Suppressor macrophage treated with lipopolysaccharide for 4 hours (primary cell): ENCODE results near the gene VPS25.
A peak's percentile ranks its signal among the peaks of the same experiment; 100 is the strongest.

Experiments used
- DNase-seq: peaks from one replicate; pipeline ENCODE4 v3.0.0-alpha.2; 2020

The VPS25 gene

GRCh38 chr17:42796066-42796758, 23.0 kb downstream of the VPS25 start:
- DNase-seq, result no peak

DNA sequence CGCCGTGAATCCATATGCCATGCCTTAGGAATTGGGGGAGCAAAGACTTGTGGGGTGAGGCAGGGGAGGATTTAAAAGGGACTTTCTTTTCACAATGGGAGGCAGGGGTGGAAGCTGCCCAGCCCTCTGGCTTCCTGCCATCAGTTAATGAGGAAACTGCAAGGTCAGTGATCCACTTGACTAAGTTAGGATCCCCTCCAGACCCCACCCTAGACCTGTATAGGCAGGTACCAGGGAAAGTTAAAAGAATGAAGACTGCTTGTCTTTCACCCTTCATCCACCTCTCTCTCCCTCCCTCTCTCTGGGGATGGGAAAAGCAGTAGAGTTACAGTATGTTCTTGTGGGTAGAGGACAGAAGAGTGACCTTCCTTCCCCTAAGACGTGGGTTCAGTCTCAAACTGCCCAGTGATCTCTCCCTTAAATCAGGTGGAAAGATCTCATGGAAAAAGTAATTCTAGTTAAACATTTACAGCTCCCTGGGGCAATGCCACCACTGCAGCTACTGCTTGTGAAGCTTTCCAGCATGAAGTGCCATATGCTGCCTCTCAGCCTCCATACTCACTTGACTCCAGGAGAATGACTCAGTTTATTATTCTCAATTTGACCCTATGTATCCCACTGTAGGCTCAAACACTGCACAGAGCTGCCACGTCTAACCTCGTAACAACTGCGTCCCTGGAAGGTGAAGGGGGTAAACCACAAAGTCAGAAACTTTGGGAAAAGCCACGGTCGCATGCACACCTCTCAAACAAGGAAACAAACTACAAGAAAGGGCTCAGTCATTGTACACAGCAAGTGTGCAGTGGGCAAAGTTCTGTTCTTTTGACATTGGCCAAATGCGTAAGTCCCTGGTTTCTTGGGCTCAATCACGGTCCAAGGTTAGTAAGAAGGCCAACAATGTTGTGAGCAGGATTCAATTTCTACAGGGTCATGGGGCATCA, 24.1 kb downstream of the VPS25 start:
- DNase-seq, result no peak

- DNase-seq, result no peak
These were observed 24.7 kb downstream of the VPS25 start for GRCh38 chr17:42798011-42798382.

- peak; percentile 85 for DNase-seq
These were observed 25.4 kb downstream of the VPS25 start, which contains the start of the genes CNTD1 and COA3 for GRCh38 chr17:42798383-42799380. Gene CNTD1, plus strand, starts transcription at chr17:42798861. Its CDS starts 207 bp downstream, at chr17:42799068. Gene COA3, minus strand, starts transcription at chr17:42798704. Its CDS starts 23 bp downstream, at chr17:42798681.

- no peak for DNase-seq
These were observed 30.0 kb downstream of the VPS25 start for GRCh38 chr17:42803074-42803883.

DNA sequence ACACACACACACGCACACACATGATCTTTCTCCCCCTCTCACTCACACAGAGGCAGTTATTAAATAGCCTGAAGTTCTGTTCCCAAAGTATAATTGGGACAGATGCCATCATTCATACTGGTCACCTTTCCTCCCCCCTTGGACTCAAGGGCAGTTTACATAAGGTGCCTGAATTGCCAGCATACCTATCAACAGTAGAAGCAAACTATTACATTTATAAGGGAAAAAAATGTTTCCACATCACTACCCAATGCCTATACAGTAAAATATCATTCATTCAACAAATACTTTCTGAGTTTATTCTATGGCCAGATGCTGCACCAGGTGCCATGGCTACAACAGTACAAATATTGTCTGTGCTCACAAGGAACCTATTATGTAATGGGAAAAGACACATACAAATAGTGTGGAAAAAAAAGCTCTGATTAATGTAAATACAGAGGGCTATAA, 31.7 kb downstream of the VPS25 start:
- DNase-seq, result no peak

GRCh38 chr17:42806249-42806648, 33.0 kb downstream of the VPS25 start:
- no peak for DNase-seq

DNA sequence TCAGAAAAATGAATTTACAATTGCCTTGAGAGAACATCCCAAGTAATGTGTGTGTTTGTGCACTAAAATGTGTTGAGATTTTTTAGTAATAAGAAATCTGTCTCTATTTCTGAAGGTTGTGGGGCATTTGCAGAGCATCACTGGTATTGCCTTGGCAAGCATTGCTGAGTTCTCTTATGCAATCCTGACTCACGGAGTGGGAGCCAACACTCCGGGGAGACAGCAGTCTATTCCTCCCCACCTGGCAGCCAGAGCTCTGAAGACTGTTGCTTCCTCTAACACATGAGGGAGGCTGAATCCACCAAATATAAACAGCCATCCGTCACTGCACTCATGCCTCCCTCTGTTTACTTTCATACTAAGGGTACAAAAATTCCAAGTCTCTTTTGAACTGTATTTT, 36.0 kb downstream of the VPS25 start:
- DNase-seq, result no peak

- DNase-seq, result no peak
These were observed 41.6 kb downstream of the VPS25 start for GRCh38 chr17:42814633-42815399.

DNA sequence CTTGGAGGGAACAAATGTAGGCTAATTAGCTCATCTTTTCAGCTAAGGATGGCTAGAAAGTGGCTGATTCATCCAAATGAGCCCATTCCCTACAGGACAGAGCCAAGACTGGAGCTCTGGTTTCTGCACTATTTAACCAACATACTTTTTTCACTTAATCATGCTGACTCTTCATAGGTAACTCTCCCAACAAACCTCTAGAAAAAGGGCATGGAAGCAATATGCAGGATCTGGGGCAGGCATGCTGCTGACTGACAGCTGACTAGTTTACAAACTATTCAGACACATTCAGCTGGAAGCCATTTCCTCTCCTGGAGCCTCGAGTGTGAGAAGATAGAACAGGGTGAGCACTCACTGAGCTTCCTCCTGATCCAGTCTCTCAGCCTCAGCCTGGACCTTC, 44.6 kb downstream of the VPS25 start:
- no peak for DNase-seq

DNA sequence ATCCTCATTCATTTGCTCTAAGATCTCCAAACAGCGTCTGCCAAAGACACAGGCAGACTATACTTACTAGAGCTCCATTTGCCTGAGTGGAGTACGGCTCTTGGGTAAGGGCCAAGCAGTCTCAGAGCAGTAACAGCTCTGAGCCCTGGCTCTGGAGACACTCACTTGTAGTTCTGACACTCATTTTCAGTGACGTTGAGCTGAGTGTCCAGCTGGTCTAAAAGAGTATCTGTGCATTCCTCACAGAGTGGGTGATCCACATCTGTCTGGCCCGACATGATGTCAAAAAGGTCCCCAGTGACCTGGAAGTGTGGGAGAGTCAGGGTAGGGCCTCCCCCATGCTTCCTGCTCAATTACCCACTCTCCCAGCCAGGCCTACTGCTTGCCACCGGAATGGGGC, 45.1 kb downstream of the VPS25 start:
- no peak for DNase-seq

DNA sequence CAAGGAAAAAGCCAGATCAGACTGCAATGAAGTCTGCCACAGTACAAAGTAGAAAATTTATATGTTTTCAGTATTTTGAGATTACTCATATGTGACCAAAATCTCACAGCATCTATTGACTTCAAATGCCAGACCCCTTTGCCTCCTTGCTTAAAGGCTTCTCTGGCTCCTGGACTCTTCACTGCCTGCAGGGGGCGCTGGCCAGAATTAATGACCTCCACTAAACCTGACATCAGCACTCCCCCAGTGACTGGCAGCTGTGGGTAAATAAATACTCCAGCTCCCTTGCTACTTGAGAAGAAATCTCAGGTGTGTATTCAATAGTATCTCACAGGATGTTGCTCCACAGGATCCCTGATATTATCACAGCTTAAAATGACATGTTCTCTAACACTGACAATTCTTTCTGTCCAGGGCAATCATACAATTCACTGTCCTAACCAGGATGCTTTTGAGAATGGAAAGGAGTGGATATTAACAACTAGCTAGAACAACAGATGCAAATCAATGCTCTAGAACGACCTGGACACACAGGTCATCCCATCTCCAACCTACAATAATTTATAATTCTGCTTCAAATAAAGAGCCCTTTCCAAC, 46.8 kb downstream of the VPS25 start:
- DNase-seq, result peak; percentile 85

- DNase-seq, result no peak
These were observed 47.9 kb downstream of the VPS25 start for GRCh38 chr17:42821176-42821575.

DNA sequence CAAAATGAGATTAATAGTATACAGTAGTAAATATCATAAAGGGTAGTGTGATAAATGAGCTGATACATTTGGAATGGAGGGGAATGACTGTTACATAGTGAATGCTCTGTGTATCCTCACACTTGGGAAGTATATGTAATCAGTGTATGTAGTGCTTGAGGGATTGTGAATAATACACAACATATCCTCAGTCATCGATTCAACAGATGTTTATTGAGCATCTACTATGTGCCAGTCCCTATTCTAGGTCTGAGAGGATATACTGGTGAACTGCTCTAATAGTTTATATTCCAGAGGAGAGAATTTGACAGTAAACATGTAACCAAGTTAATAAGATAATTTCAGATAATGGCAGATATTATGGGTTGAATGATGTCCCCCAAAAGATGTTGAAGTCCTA, 54.2 kb downstream of the VPS25 start:
- no peak for DNase-seq
